K562 (cell line): ENCODE data around the gene EYA3. TPM values are rescaled to one million over a fixed set of nuclear protein-coding genes. Genes with fewer than 3 reads are reported as not detected.

ENCODE experiments used
- ATAC-seq: fragments of 200-7000 bp; cut with Tn5 transposase; 3 replicates; pipeline ENCODE4 v1.9.1; 2020; ENCODE audit warnings: moderate library complexity
- BruUV-seq: library from RNA; stranded (reverse); fragments of 400-500 nt; replicated peaks from 2 replicates; lab custom pipeline; 2021; lab: Mats Ljungman, UMichigan
- CTCF ChIA-PET: fragments of 300-600 bp; formaldehyde crosslinking; extraction: SDS; loops from one replicate; lab custom pipeline; 2021; ENCODE audit warnings: low intra/inter-chr PET ratio; lab: Yijun Ruan, JAX
- POLR2A ChIA-PET: fragments of 300-600, 350-650 bp; sonication (Branson Sonifier 250); formaldehyde crosslinking; extraction: SDS; loops from one replicate; lab custom pipeline; 2021; ENCODE audit warnings: antibody characterized with exemption, inconsistent platforms; lab: Yijun Ruan, JAX
- DNase-seq, 4 experiments: peaks; one replicate each; pipeline versions ENCODE4 v3.0.0 to v3.0.0-alpha.2; 2011 to 2018; ENCODE audit warnings: low spot score in 3 of 4, mixed read lengths in 3 of 4; ENCODE audit errors: extremely low read depth in 1 of 4
- FAIRE-seq: peaks from 2 replicates; lab custom pipeline; 2011; peaks lifted over from hg19 to GRCh38; lab: Jason Lieb, UNC
- H2AFZ ChIP-seq: 2 replicates; pipeline ENCODE4 v1.6.0; 2011; ENCODE audit warnings: low read depth, low read length, control low read depth, inconsistent platforms
- H3K27ac ChIP-seq: fragments of 200-600 bp; 3 replicates; pipeline ENCODE4 v1.8.0; 2011; ENCODE audit warnings: low read depth, mild to moderate bottlenecking, control low read depth, inconsistent platforms, low read length, moderate library complexity, mixed read lengths; ENCODE audit errors: extremely low read depth
- H3K27me3 ChIP-seq, 2 experiments: fragments of 300-600 bp in 1 of 2; 2 replicates in 1 of 2; 3 replicates in 1 of 2; pipeline versions ENCODE4 v1.6.0 to v1.8.0; 2011; ENCODE audit warnings: inconsistent platforms in 2 of 2, low read length in 2 of 2, mild to moderate bottlenecking in 1 of 2, mixed read lengths in 1 of 2, moderate library complexity in 1 of 2; ENCODE audit not compliant: control insufficient read depth in 2 of 2, insufficient read depth in 2 of 2
- H3K36me3 ChIP-seq: fragments of 300-600 bp; 3 replicates; pipeline ENCODE4 v1.8.0; 2011; ENCODE audit warnings: mild to moderate bottlenecking, low read length, inconsistent platforms; ENCODE audit not compliant: control insufficient read depth, insufficient read depth
- H3K4me1 ChIP-seq, 2 experiments: fragments of 200-600 bp in 1 of 2; replicated peaks in 1 of 2; 2 replicates in 1 of 2; 3 replicates in 1 of 2; pipeline versions ENCODE4 v1.5.1 to v1.8.0; 2011; ENCODE audit warnings: inconsistent platforms in 2 of 2, low read length in 2 of 2, mild to moderate bottlenecking in 1 of 2, mixed read lengths in 1 of 2, moderate library complexity in 1 of 2; ENCODE audit not compliant: control insufficient read depth in 2 of 2, insufficient read depth in 2 of 2
- H3K4me2 ChIP-seq: 2 replicates; pipeline ENCODE4 v1.6.1; 2011; ENCODE audit warnings: low read length, control low read depth, inconsistent platforms, mixed read lengths; ENCODE audit not compliant: insufficient read depth
- H3K4me3 ChIP-seq: fragments of 200-600 bp; sonication (generic), shearing (Covaris generic); 2 replicates; pipeline ENCODE4 v1.5.1; 2016; ENCODE audit warnings: control low read depth, inconsistent platforms
- H3K79me2 ChIP-seq: fragments of 200-600 bp; 3 replicates; pipeline ENCODE4 v1.8.0; 2011; ENCODE audit warnings: low read length, inconsistent platforms; ENCODE audit not compliant: control insufficient read depth, insufficient read depth
- H3K9ac ChIP-seq, 2 experiments: 2 replicates each; pipeline versions ENCODE4 v1.6.0 to v1.6.1; 2011; ENCODE audit warnings: low read depth in 2 of 2, low read length in 2 of 2, control low read depth in 1 of 2, inconsistent platforms in 1 of 2, mild to moderate bottlenecking in 1 of 2, mixed read lengths in 1 of 2; ENCODE audit not compliant: insufficient read depth in 1 of 2
- H3K9me1 ChIP-seq: one replicate; pipeline ENCODE4 v1.6.0; 2011; ENCODE audit warnings: inconsistent platforms, mild to moderate bottlenecking, low read length, moderate library complexity; ENCODE audit not compliant: control insufficient read depth, insufficient read depth
- H3K9me3 ChIP-seq: replicated peaks from 2 replicates; pipeline ENCODE4 v1.5.1; 2011; ENCODE audit warnings: low read depth, low read length, inconsistent platforms; ENCODE audit not compliant: control insufficient read depth, insufficient read depth
- H4K20me1 ChIP-seq: replicated peaks from 2 replicates; pipeline ENCODE4 v1.6.1; 2011; ENCODE audit warnings: low read length, inconsistent platforms, mixed read lengths; ENCODE audit not compliant: control insufficient read depth, insufficient read depth
- AFF1 ChIP-seq, 2 experiments: fragments of 450-650 bp; IDR thresholded peaks; 2 replicates each; pipeline ENCODE4 v1.6.1; 2018; ENCODE audit warnings: mild to moderate bottlenecking in 2 of 2, low read depth in 1 of 2; ENCODE audit not compliant: partially characterized antibody in 2 of 2
- CC2D1A ChIP-seq: fragments of 450-650 bp; IDR thresholded peaks from 2 replicates; pipeline ENCODE4 v1.6.1; 2017; ENCODE audit warnings: mild to moderate bottlenecking
- CTCF ChIP-seq, 3 experiments: IDR thresholded peaks in 2 of 3; conservative IDR thresholded peaks in 1 of 3; 2 replicates each; pipeline ENCODE4 v1.5.1; 2011 to 2012; ENCODE audit warnings: low read length in 3 of 3, mild to moderate bottlenecking in 3 of 3, control low read depth in 2 of 3, improper control_type of control experiment in 1 of 3, inconsistent platforms in 1 of 3, low read depth in 1 of 3, mixed read lengths in 1 of 3, moderate library complexity in 1 of 3; ENCODE audit not compliant: insufficient read depth in 2 of 3
- DEAF1 ChIP-seq: fragments of 450-650 bp; formaldehyde crosslinking; IDR thresholded peaks from 2 replicates; pipeline ENCODE4 v1.4.0; 2020; ENCODE audit warnings: mild to moderate bottlenecking, moderate library complexity
- ELF1 ChIP-seq: fragments of 200-800 bp; sonication (Bioruptor generic); IDR thresholded peaks from 2 replicates; pipeline ENCODE4 v1.6.1; 2016; ENCODE audit warnings: missing genetic modification characterization, missing compliant biosample characterization
- HOXB6 ChIP-seq: fragments of 250-450 bp; sonication (Bioruptor Pico); IDR thresholded peaks from 2 replicates; pipeline ENCODE4 v1.5.1; 2022; ENCODE audit warnings: mild to moderate bottlenecking, borderline replicate concordance
- POLR3G ChIP-seq: IDR thresholded peaks from 2 replicates; pipeline ENCODE4 v1.6.1; 2011; ENCODE audit not compliant: insufficient read length, insufficient replicate concordance; ENCODE audit errors: extremely low read depth
- RAD21 ChIP-seq, 2 experiments: fragments of 250-450 bp in 1 of 2; fragments of 450-650 bp in 1 of 2; sonication (Bioruptor Pico) in 1 of 2; formaldehyde crosslinking in 1 of 2; IDR thresholded peaks in 1 of 2; conservative IDR thresholded peaks in 1 of 2; 2 replicates each; pipeline versions ENCODE4 v1.4.0 to v1.8.0; 2020 to 2022; ENCODE audit warnings: mild to moderate bottlenecking in 2 of 2, moderate library complexity in 1 of 2
- RAD51 ChIP-seq: fragments of 450-650 bp; IDR thresholded peaks from 2 replicates; pipeline ENCODE4 v1.7.1; 2016; ENCODE audit warnings: low read depth, mild to moderate bottlenecking, borderline replicate concordance
- SMARCA5 ChIP-seq: fragments of 450-650 bp; IDR thresholded peaks from 2 replicates; pipeline ENCODE4 v1.6.1; 2016
- THRB ChIP-seq: fragments of 450-650 bp; formaldehyde crosslinking; conservative IDR thresholded peaks from 2 replicates; pipeline ENCODE4 v1.4.0; 2022; ENCODE audit warnings: mild to moderate bottlenecking, missing genetic modification characterization
- ZNF175 ChIP-seq: fragments of 200-800 bp; sonication (Bioruptor generic); IDR thresholded peaks from 2 replicates; pipeline ENCODE4 v1.6.1; 2016; ENCODE audit warnings: low read depth, mild to moderate bottlenecking, missing genetic modification characterization, missing compliant biosample characterization
- WGBS: fragments of 100-300 bp; shearing (Covaris generic); methylation state at CpG from one replicate; pipeline ENCODE4 v1.1.6; 2016; ENCODE audit warnings: low coverage, mixed read lengths; ENCODE audit not compliant: insufficient coverage; ENCODE audit errors: missing lambda C conversion rate; 5-methylcytosine and 5-hydroxymethylcytosine counted together
- in situ Hi-C: fragments of 300-500 bp; cut with MboI; formaldehyde crosslinking; loops from 4 replicates; pipeline ENCODE4 v1.15.0; 2018; ENCODE audit warnings: inconsistent platforms, mixed read lengths
- intact Hi-C: fragments of 100-400 bp; cut with micrococcal nuclease; formaldehyde crosslinking; loops from 2 replicates; pipeline ENCODE4 v1.14.2; 2022
- polyA plus RNA-seq, 8 experiments: library from polyadenylated mRNA; depleted of rRNA in 4 of 8; stranded (reverse) in 5 of 8; unstranded in 3 of 8; fragments of >200 nt; fragmentation: Nextera tagmentation in 2 of 8; fragmentation: Illumina TruSeq in 1 of 8; extraction: Ambion mirVana in 2 of 8; extraction: Trizol in 1 of 8; gene quantifications; 2 replicates each; pipeline versions ENCODE4 v1.2.1 to v1.2.3, GENCODE V29; 2011 to 2014; ENCODE audit warnings: inconsistent platforms in 1 of 8, missing spikeins in 1 of 8
- total RNA-seq, 7 experiments: library from RNA; depleted of rRNA in 6 of 7; stranded (reverse); fragments of >200 nt in 6 of 7; fragmentation: Illumina TruSeq in 2 of 7; extraction: Trizol in 2 of 7; gene quantifications; 2 replicates each; pipeline versions ENCODE4 v1.2.1 to v1.2.3, GENCODE V29; 2011 to 2021; ENCODE audit warnings: low replicate concordance in 1 of 7

Gene EYA3
- total and polyA plus RNA-seq, 9 of the 15 experiments (the other 6 are each of a cell fraction or from before 2014, with no cell fraction given), result 21.7 to 64.0 (median 43.6) TPM

- no peak overlapping the region for H3K9ac ChIP-seq
- H3K9me3 ChIP-seq, result no peaks in the 10 kb centered on the region
- no peaks in the 10 kb centered on the region for H3K9me1 ChIP-seq
- 23% methylated on average over 3 of the region's 3 CpGs for WGBS
- no peaks in the 10 kb centered on the region for H3K79me2 ChIP-seq
- peaks cover 4 to 18% of the 10 kb centered on the region in 2 experiments; a peak in 3 of 5 replicates for H3K4me1 ChIP-seq
- no peaks in the 10 kb centered on the region for H3K36me3 ChIP-seq
- BruUV-seq, result no TSS peak
- peak overlapping the region; percentile 70 for H3K4me2 ChIP-seq
- DNase-seq (no peak), FAIRE-seq (peak; percentile 89), ATAC-seq (no peak)
- no peak overlapping the region for H3K4me3 ChIP-seq
- CTCF ChIA-PET, result no interaction called here
- peak overlapping the region; percentile 59 for H3K27ac ChIP-seq
- H4K20me1 ChIP-seq, result no peaks in the 10 kb centered on the region
- POLR2A ChIA-PET, result interaction anchor here (0.8 to 2.3 kb wide), 5 partner anchors 11 to 530 kb away, joined by 3 to 10 read pairs (median 3); partner anchors contain the start of genes EYA3 and TAF12
- in situ Hi-C loops (no loop called here), intact Hi-C loops (loop anchor here (1.0 kb wide), 1 partner anchor 22 kb away; no protein-coding TSS in a partner anchor)
- no peaks in the 10 kb centered on the region for H3K27me3 ChIP-seq
- H2AFZ ChIP-seq, result peak overlapping the region; percentile 95
- TF ChIP-seq DEAF1 (CRISPR knock-in tag) (0 out of 2 replicates have a peak, but pooled peaks have one; percentile 32), THRB (peak; percentile 57; the same call in 1 of the 2 replicates), ZNF175 (CRISPR knock-in tag) (peak; percentile 71; the same call in 1 of the 2 replicates), RAD51 (peak; percentile 9; the same call in 1 of the 2 replicates), POLR3G (no peak), ELF1 (tag) (peak; percentile 17; the same call in 1 of the 2 replicates), SMARCA5 (no peak), HOXB6 (CRISPR knock-in tag) (no peak), CTCF (IDR thresholded peaks at IDR 0.05 in 2 of 3, conservative IDR thresholded peaks at IDR 0.05 in 1 of 3; ENCODE audit: insufficient read depth in 2 of 3, low read depth in 1 of 3, low read length in 3 of 3) (peak in 2 of 3 experiments; percentile 2 to 76; a peak in 3 of 6 replicates), AFF1 (IDR thresholded peaks at IDR 0.05; ENCODE audit: low read depth in 1 of 2, partially characterized antibody in 2 of 2) (peak in 1 of 2 experiments; percentile 3), RAD21 (CRISPR knock-in tag; conservative IDR thresholded peaks at IDR 0.05 in 1 of 2, IDR thresholded peaks at IDR 0.05 in 1 of 2) (peak in 1 of 2 experiments; percentile 69; a peak in 1 of 4 replicates), CC2D1A (peak; percentile 7; the same call in 1 of the 2 replicates)
Observed at GRCh38 chr1:28113242-28113572, 24.8 kb upstream of the EYA3 start.
